HEK293 (cell line): ENCODE data around the gene ELL2.

Experiments
- CTCF ChIA-PET: fragments of 350-600 bp; formaldehyde crosslinking; extraction: SDS; loops from one replicate; lab custom pipeline; 2021; ENCODE audit warnings: antibody characterized with exemption; lab: Yijun Ruan, JAX
- POLR2A ChIA-PET: fragments of 300-600 bp; formaldehyde crosslinking; extraction: SDS; loops from one replicate; lab custom pipeline; 2020; ENCODE audit warnings: antibody characterized with exemption, inconsistent platforms; lab: Yijun Ruan, JAX
- H3K27ac ChIP-seq: fragments of 200-500 bp; sonication (Bioruptor generic); 2 replicates; pipeline ENCODE4 v1.5.1; 2014; ENCODE audit warnings: low read depth, low read length, control low read depth, inconsistent platforms; ENCODE audit errors: extremely low read depth
- H3K36me3 ChIP-seq, 2 experiments: fragments of 200-500 bp in 1 of 2; sonication (Bioruptor generic) in 1 of 2; 1 replicate in 1 of 2; 2 replicates in 1 of 2; pipeline ENCODE4 v1.5.1; 2014 to 2017; ENCODE audit warnings: inconsistent platforms in 2 of 2, low read length in 2 of 2; ENCODE audit not compliant: control insufficient read depth in 2 of 2, insufficient read depth in 1 of 2
- H3K4me1 ChIP-seq: fragments of 200-500 bp; sonication (Bioruptor generic); 2 replicates; pipeline ENCODE4 v1.5.1; 2014; ENCODE audit warnings: mild to moderate bottlenecking, low read length, inconsistent platforms; ENCODE audit not compliant: control insufficient read depth, insufficient read depth
- H3K4me3 ChIP-seq: 2 replicates; pipeline ENCODE4 v1.5.1; 2011; ENCODE audit warnings: low read depth, mild to moderate bottlenecking, control low read depth, low read length, moderate library complexity
- H3K9me3 ChIP-seq: fragments of 200-500 bp; sonication (Bioruptor generic); 2 replicates; pipeline ENCODE4 v1.5.1; 2014; ENCODE audit warnings: low read depth, low read length, inconsistent platforms; ENCODE audit not compliant: control insufficient read depth, insufficient read depth
- FEZF1 ChIP-seq: fragments of 450-650 bp; formaldehyde crosslinking; IDR thresholded peaks from 2 replicates; pipeline ENCODE4 v1.5.1; 2016; ENCODE audit warnings: missing biosample characterization, missing genetic modification characterization
- GLIS1 ChIP-seq: fragments of 450-650 bp; formaldehyde crosslinking; IDR thresholded peaks from 2 replicates; pipeline ENCODE4 v1.5.1; 2016; ENCODE audit warnings: missing biosample characterization, missing genetic modification characterization
- HOXD13 ChIP-seq: sonication (generic); formaldehyde crosslinking; IDR thresholded peaks from 2 replicates; pipeline ENCODE4 v1.8.0; 2022; ENCODE audit warnings: missing genetic modification reagents, borderline replicate concordance
- KLF1 ChIP-seq: fragments of 450-650 bp; formaldehyde crosslinking; IDR thresholded peaks from 2 replicates; pipeline ENCODE4 v1.5.1; 2016; ENCODE audit warnings: missing biosample characterization, missing genetic modification characterization
- KLF7 ChIP-seq: fragments of 450-650 bp; formaldehyde crosslinking; IDR thresholded peaks from 2 replicates; pipeline ENCODE4 v1.5.1; 2016; ENCODE audit warnings: missing biosample characterization, missing genetic modification characterization, borderline replicate concordance
- MZF1 ChIP-seq: fragments of 450-650 bp; formaldehyde crosslinking; IDR thresholded peaks from 2 replicates; pipeline ENCODE4 v1.5.1; 2017; ENCODE audit warnings: missing biosample characterization, missing genetic modification characterization, borderline replicate concordance
- YY1 ChIP-seq: fragments of 450-650 bp; formaldehyde crosslinking; IDR thresholded peaks from 2 replicates; pipeline ENCODE4 v1.5.1; 2018; ENCODE audit warnings: missing biosample characterization, missing genetic modification characterization
- ZBTB7A ChIP-seq: fragments of 450-650 bp; formaldehyde crosslinking; IDR thresholded peaks from 2 replicates; pipeline ENCODE4 v1.5.1; 2016; ENCODE audit warnings: low read depth, missing biosample characterization, missing genetic modification characterization
- ZNF132 ChIP-seq: fragments of 450-650 bp; formaldehyde crosslinking; IDR thresholded peaks from 2 replicates; pipeline ENCODE4 v1.5.1; 2017; ENCODE audit warnings: missing biosample characterization, missing genetic modification characterization, borderline replicate concordance
- ZNF214 ChIP-seq: fragments of 450-650 bp; formaldehyde crosslinking; IDR thresholded peaks from 2 replicates; pipeline ENCODE4 v1.5.1; 2017; ENCODE audit warnings: missing biosample characterization, mild to moderate bottlenecking, missing genetic modification characterization, borderline replicate concordance
- ZNF221 ChIP-seq: fragments of 450-650 bp; formaldehyde crosslinking; IDR thresholded peaks from 2 replicates; pipeline ENCODE4 v1.5.1; 2017; ENCODE audit warnings: missing biosample characterization, missing genetic modification characterization, borderline replicate concordance
- ZNF341 ChIP-seq: fragments of 450-650 bp; formaldehyde crosslinking; IDR thresholded peaks from 2 replicates; pipeline ENCODE4; 2016; ENCODE audit warnings: low read depth, missing biosample characterization, missing genetic modification characterization
- ZNF350 ChIP-seq: fragments of 450-650 bp; formaldehyde crosslinking; IDR thresholded peaks from 2 replicates; pipeline ENCODE4 v1.5.0; 2017; ENCODE audit warnings: missing biosample characterization, mild to moderate bottlenecking, missing genetic modification characterization
- ZNF394 ChIP-seq: fragments of 450-650 bp; formaldehyde crosslinking; IDR thresholded peaks from 2 replicates; pipeline ENCODE4 v1.5.1; 2016; ENCODE audit warnings: missing biosample characterization, missing genetic modification characterization, mild to moderate bottlenecking, moderate library complexity, borderline replicate concordance
- ZNF473 ChIP-seq: fragments of 450-650 bp; formaldehyde crosslinking; IDR thresholded peaks from 2 replicates; pipeline ENCODE4 v1.5.1; 2017; ENCODE audit warnings: missing biosample characterization, missing genetic modification characterization
- ZNF501 ChIP-seq: fragments of 450-650 bp; formaldehyde crosslinking; IDR thresholded peaks from 2 replicates; pipeline ENCODE4 v1.5.1; 2016; ENCODE audit warnings: missing biosample characterization, missing genetic modification characterization
- ZNF555 ChIP-seq: fragments of 450-650 bp; formaldehyde crosslinking; conservative IDR thresholded peaks from 2 replicates; pipeline ENCODE4 v1.5.1; 2017; ENCODE audit warnings: missing biosample characterization, mild to moderate bottlenecking, missing genetic modification characterization, inconsistent platforms
- ZNF600 ChIP-seq: fragments of 450-650 bp; formaldehyde crosslinking; IDR thresholded peaks from 2 replicates; pipeline ENCODE4 v1.5.1; 2016; ENCODE audit warnings: missing biosample characterization, missing genetic modification characterization
- ZNF629 ChIP-seq: fragments of 450-650 bp; formaldehyde crosslinking; IDR thresholded peaks from 2 replicates; pipeline ENCODE4 v1.5.1; 2017; ENCODE audit warnings: missing biosample characterization, missing genetic modification characterization
- ZSCAN23 ChIP-seq: fragments of 450-650 bp; formaldehyde crosslinking; IDR thresholded peaks from 2 replicates; pipeline ENCODE4 v1.5.1; 2016; ENCODE audit warnings: missing biosample characterization, missing genetic modification characterization
- ZXDB ChIP-seq: fragments of 450-650 bp; formaldehyde crosslinking; IDR thresholded peaks from 2 replicates; pipeline ENCODE4 v1.5.1; 2016; ENCODE audit warnings: missing biosample characterization, missing genetic modification characterization
- TF ChIP-seq, protein P1 (sequence below): fragments of 450-650 bp; formaldehyde crosslinking; IDR thresholded peaks from 2 replicates; pipeline ENCODE4 v1.5.1; 2016; ENCODE audit warnings: missing biosample characterization, missing genetic modification characterization
- TF ChIP-seq, protein P2 (sequence below): fragments of 450-650 bp; formaldehyde crosslinking; IDR thresholded peaks from 2 replicates; pipeline ENCODE4 v1.5.1; 2016; ENCODE audit warnings: missing biosample characterization, missing genetic modification characterization
- TF ChIP-seq, protein P3 (sequence below): fragments of 450-650 bp; formaldehyde crosslinking; IDR thresholded peaks from 2 replicates; pipeline ENCODE4 v1.5.1; 2016; ENCODE audit warnings: missing biosample characterization, missing genetic modification characterization
- TF ChIP-seq, protein P4 (sequence below): fragments of 450-650 bp; formaldehyde crosslinking; IDR thresholded peaks from 2 replicates; pipeline ENCODE4 v1.5.1; 2016; ENCODE audit warnings: missing biosample characterization, missing genetic modification characterization

Gene ELL2

DNA sequence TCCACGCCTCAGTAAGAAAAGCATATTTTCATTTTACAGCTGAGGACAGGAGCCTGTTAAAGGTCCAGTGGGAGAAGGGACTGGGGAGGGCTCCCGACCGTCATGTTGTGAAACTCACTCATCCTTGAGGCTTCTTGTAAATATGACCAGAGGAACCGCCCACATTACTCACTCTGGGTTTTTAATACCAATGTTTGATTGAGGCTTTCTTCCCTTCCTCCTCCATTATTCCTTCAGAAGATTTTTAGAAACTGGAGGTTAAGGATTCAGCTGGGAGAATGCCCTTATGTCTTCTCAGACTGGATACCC lies 77.7 kb downstream of the ELL2 start:
- no peak for TF ChIP-seq MZF1
- TF ChIP-seq, protein P1, sequence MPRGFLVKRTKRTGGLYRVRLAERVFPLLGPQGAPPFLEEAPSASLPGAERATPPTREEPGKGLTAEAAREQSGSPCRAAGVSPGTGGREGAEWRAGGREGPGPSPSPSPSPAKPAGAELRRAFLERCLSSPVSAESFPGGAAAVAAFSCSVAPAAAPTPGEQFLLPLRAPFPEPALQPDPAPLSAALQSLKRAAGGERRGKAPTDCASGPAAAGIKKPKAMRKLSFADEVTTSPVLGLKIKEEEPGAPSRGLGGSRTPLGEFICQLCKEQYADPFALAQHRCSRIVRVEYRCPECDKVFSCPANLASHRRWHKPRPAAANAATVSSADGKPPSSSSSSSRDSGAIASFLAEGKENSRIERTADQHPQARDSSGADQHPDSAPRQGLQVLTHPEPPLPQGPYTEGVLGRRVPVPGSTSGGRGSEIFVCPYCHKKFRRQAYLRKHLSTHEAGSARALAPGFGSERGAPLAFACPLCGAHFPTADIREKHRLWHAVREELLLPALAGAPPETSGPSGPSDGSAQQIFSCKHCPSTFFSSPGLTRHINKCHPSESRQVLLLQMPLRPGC (tag by site-specific recombination), result no peak
- TF ChIP-seq ZNF132, result no peak
- TF ChIP-seq KLF7 (tag by site-specific recombination), result no peak
- TF ChIP-seq HOXD13 (CRISPR knock-in tag), result no peak
- no peak for TF ChIP-seq ZNF501 (tag by site-specific recombination)
- TF ChIP-seq, protein P2, sequence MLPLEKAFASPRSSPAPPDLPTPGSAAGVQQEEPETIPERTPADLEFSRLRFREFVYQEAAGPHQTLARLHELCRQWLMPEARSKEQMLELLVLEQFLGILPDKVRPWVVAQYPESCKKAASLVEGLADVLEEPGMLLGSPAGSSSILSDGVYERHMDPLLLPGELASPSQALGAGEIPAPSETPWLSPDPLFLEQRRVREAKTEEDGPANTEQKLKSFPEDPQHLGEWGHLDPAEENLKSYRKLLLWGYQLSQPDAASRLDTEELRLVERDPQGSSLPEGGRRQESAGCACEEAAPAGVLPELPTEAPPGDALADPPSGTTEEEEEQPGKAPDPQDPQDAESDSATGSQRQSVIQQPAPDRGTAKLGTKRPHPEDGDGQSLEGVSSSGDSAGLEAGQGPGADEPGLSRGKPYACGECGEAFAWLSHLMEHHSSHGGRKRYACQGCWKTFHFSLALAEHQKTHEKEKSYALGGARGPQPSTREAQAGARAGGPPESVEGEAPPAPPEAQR (tag by site-specific recombination), result no peak
- TF ChIP-seq FEZF1 (tag by site-specific recombination), result no peak
- TF ChIP-seq ZNF394, result no peak
- TF ChIP-seq ZNF341 (tag by site-specific recombination), result no peak
- no peak for TF ChIP-seq YY1 (tag by site-specific recombination)
- no peak for TF ChIP-seq ZNF221
- TF ChIP-seq ZNF350 (tag by site-specific recombination), result no peak
- no peak for TF ChIP-seq ZNF555 (tag by site-specific recombination)
- TF ChIP-seq ZSCAN23 (tag by site-specific recombination), result no peak
- no peak for TF ChIP-seq ZNF600 (tag by site-specific recombination)
- TF ChIP-seq, protein P3, sequence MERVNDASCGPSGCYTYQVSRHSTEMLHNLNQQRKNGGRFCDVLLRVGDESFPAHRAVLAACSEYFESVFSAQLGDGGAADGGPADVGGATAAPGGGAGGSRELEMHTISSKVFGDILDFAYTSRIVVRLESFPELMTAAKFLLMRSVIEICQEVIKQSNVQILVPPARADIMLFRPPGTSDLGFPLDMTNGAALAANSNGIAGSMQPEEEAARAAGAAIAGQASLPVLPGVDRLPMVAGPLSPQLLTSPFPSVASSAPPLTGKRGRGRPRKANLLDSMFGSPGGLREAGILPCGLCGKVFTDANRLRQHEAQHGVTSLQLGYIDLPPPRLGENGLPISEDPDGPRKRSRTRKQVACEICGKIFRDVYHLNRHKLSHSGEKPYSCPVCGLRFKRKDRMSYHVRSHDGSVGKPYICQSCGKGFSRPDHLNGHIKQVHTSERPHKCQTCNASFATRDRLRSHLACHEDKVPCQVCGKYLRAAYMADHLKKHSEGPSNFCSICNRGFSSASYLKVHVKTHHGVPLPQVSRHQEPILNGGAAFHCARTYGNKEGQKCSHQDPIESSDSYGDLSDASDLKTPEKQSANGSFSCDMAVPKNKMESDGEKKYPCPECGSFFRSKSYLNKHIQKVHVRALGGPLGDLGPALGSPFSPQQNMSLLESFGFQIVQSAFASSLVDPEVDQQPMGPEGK (tag by site-specific recombination), result no peak
- TF ChIP-seq ZBTB7A (tag by site-specific recombination), result no peak
- TF ChIP-seq KLF1, result no peak
- TF ChIP-seq GLIS1 (tag by site-specific recombination), result no peak
- TF ChIP-seq, all 188 proteins: peak for 0
- no peaks in the 10 kb centered on the region for H3K9me3 ChIP-seq
- H3K4me1 ChIP-seq, result 0 out of 2 replicates have a peak, but pooled peaks cover under 1% of the 10 kb centered on the region
- no peak overlapping the region for H3K27ac ChIP-seq
- CTCF ChIA-PET, result interaction anchor here (0.7 kb wide), 1 partner anchor 17 kb away, joined by 4 read pairs; no protein-coding TSS in a partner anchor
- H3K4me3 ChIP-seq, result no peak overlapping the region
- H3K36me3 ChIP-seq, result peaks cover 0 to 18% of the 10 kb centered on the region in 2 experiments; a peak in 1 of 3 replicates
- POLR2A ChIA-PET, result no interaction called here

DNA sequence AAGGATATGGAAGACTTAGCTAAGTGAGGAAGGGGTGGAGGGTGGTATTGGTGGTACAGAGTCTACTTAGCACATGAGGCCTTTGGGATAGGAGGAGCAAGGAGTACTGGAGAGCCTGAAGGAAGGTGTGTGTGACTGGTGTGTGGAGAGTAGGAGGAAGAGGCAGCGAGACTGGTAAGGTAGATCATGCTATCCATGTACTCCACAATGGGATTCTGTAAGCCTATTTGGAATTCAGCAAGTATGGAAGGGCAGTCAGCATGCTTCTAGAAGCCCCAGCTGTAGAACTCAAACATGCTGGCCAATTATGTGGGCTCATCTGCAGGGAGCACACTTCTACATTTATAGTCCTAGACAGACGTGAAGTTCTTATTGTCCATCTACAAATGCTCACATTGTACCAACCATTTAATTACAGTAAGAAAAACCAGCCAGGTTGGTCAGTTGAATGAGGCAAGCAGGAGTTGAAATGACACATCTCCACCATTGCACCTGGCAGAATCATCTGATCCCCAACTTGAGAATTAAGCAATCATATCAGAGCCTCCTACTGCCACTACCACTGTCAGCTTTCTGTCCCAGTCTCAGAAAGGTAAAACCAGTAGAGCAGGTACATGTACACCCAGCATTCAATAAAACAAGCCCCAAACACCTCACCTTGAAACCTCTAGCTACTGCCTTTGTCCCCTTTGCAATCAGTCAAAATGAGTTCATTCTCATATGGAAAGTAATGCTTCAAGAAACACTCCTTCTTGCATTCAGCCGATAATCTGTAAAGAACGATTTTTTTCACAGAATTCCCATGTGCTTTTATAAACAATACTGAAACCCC lies 78.2 kb downstream of the ELL2 start:
- Histone ChIP-seq H3K27ac (no peak overlapping the region), H3K36me3 (peaks cover 0 to 13% of the 10 kb centered on the region in 2 experiments; a peak in 1 of 3 replicates), H3K4me1 (peaks cover 6% of the 10 kb centered on the region), H3K9me3 (no peaks in the 10 kb centered on the region), H3K4me3 (no peak overlapping the region)
- ChIA-PET CTCF (no interaction called here), POLR2A (no interaction called here)
- TF ChIP-seq, protein P4, sequence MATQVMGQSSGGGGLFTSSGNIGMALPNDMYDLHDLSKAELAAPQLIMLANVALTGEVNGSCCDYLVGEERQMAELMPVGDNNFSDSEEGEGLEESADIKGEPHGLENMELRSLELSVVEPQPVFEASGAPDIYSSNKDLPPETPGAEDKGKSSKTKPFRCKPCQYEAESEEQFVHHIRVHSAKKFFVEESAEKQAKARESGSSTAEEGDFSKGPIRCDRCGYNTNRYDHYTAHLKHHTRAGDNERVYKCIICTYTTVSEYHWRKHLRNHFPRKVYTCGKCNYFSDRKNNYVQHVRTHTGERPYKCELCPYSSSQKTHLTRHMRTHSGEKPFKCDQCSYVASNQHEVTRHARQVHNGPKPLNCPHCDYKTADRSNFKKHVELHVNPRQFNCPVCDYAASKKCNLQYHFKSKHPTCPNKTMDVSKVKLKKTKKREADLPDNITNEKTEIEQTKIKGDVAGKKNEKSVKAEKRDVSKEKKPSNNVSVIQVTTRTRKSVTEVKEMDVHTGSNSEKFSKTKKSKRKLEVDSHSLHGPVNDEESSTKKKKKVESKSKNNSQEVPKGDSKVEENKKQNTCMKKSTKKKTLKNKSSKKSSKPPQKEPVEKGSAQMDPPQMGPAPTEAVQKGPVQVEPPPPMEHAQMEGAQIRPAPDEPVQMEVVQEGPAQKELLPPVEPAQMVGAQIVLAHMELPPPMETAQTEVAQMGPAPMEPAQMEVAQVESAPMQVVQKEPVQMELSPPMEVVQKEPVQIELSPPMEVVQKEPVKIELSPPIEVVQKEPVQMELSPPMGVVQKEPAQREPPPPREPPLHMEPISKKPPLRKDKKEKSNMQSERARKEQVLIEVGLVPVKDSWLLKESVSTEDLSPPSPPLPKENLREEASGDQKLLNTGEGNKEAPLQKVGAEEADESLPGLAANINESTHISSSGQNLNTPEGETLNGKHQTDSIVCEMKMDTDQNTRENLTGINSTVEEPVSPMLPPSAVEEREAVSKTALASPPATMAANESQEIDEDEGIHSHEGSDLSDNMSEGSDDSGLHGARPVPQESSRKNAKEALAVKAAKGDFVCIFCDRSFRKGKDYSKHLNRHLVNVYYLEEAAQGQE (tag by site-specific recombination), result no peak
- TF ChIP-seq ZXDB (tag by site-specific recombination) (no peak), ZNF214 (tag by site-specific recombination) (no peak), ZNF473 (no peak), ZNF629 (tag by site-specific recombination) (no peak)
